H1 (cell line): ENCODE measurements around the gene SMARCC1. TPM values are rescaled to one million over a fixed set of nuclear protein-coding genes. Genes with fewer than 3 reads are reported as not detected.

Experiments used
- ATF2 ChIP-seq: IDR thresholded peaks from 2 replicates; pipeline ENCODE4 v1.6.1; 2012; ENCODE audit warnings: low read length, inconsistent platforms
- CBX8 ChIP-seq: fragments of 300-800, 300-1000 bp; sonication (generic); IDR thresholded peaks from 2 replicates; pipeline ENCODE4 v1.7.1; 2016; ENCODE audit warnings: low read depth, low read length, borderline replicate concordance
- CHD1 ChIP-seq: IDR thresholded peaks from 2 replicates; pipeline ENCODE4 v1.6.1; 2012; ENCODE audit warnings: low read depth, low read length, improper control_type of control experiment
- EGR1 ChIP-seq: IDR thresholded peaks from 2 replicates; pipeline ENCODE4 v1.6.1; 2011; ENCODE audit warnings: low read depth, low read length, borderline replicate concordance
- GABPA ChIP-seq: IDR thresholded peaks from 2 replicates; pipeline ENCODE4 v1.6.1; 2011; ENCODE audit warnings: mild to moderate bottlenecking, low read length, moderate library complexity, borderline replicate concordance; ENCODE audit not compliant: insufficient read depth
- HDAC2 ChIP-seq, 2 experiments: fragments of 300-600 bp in 1 of 2; sonication (generic) in 1 of 2; IDR thresholded peaks; 2 replicates each; pipeline ENCODE4 v1.6.1; 2011 to 2012; ENCODE audit warnings: low read depth in 2 of 2, low read length in 2 of 2, mild to moderate bottlenecking in 2 of 2, moderate library complexity in 2 of 2, borderline replicate concordance in 1 of 2, inconsistent platforms in 1 of 2
- HDAC6 ChIP-seq: IDR thresholded peaks from one replicate; pipeline ENCODE4 v1.7.1; 2012; ENCODE audit warnings: low read depth, mild to moderate bottlenecking, inconsistent platforms, low read length, moderate library complexity
- KDM1A ChIP-seq: fragments of 200-600, 300-600 bp; sonication (generic); IDR thresholded peaks from 2 replicates; pipeline ENCODE4 v1.7.1; 2016; ENCODE audit warnings: mild to moderate bottlenecking, low read length, borderline replicate concordance
- KDM5A ChIP-seq: fragments of 200-600 bp; IDR thresholded peaks from 2 replicates; pipeline ENCODE4 v1.7.1; 2012; ENCODE audit warnings: mild to moderate bottlenecking, low read length, inconsistent platforms, mixed read lengths
- MAFK ChIP-seq: IDR thresholded peaks from 2 replicates; pipeline ENCODE4 v1.6.1; 2012; ENCODE audit warnings: low read depth, mild to moderate bottlenecking, improper control_type of control experiment, low read length
- RAD21 ChIP-seq, 2 experiments: IDR thresholded peaks in 1 of 2; conservative IDR thresholded peaks in 1 of 2; 2 replicates each; pipeline ENCODE4 v1.6.1; 2011; ENCODE audit warnings: low read depth in 2 of 2, low read length in 2 of 2, improper control_type of control experiment in 1 of 2, inconsistent platforms in 1 of 2, mild to moderate bottlenecking in 1 of 2, moderate library complexity in 1 of 2
- RFX5 ChIP-seq: IDR thresholded peaks from 2 replicates; pipeline ENCODE4 v1.6.1; 2011; ENCODE audit warnings: low read depth, low read length, improper control_type of control experiment, borderline replicate concordance
- RXRA ChIP-seq: IDR thresholded peaks from 2 replicates; pipeline ENCODE4 v1.6.1; 2011; ENCODE audit warnings: low read depth, mild to moderate bottlenecking, low read length, moderate library complexity; ENCODE audit not compliant: insufficient read depth
- SAP30 ChIP-seq: fragments of 300-600 bp; sonication (generic); IDR thresholded peaks from 2 replicates; pipeline ENCODE4 v1.7.1; 2012; ENCODE audit warnings: low read length, moderate library complexity, mild to moderate bottlenecking, inconsistent platforms; ENCODE audit not compliant: insufficient read depth, insufficient replicate concordance
- SP1 ChIP-seq: IDR thresholded peaks from 2 replicates; pipeline ENCODE4 v1.6.1; 2011; ENCODE audit warnings: low read depth, low read length
- SP2 ChIP-seq: IDR thresholded peaks from 2 replicates; pipeline ENCODE4 v1.6.1; 2012; ENCODE audit warnings: mild to moderate bottlenecking, low read length, inconsistent platforms
- SP4 ChIP-seq: IDR thresholded peaks from 2 replicates; pipeline ENCODE4 v1.6.1; 2012; ENCODE audit warnings: low read length, inconsistent platforms
- SRF ChIP-seq: IDR thresholded peaks from 2 replicates; pipeline ENCODE4 v1.6.1; 2011; ENCODE audit warnings: mild to moderate bottlenecking, low read depth, low read length, moderate library complexity
- SUZ12 ChIP-seq: fragments of 200-600 bp; sonication (generic); IDR thresholded peaks from 2 replicates; pipeline ENCODE4 v1.6.1; 2012; ENCODE audit warnings: mild to moderate bottlenecking, inconsistent platforms, low read length, moderate library complexity, mixed read lengths
- TAF1 ChIP-seq: IDR thresholded peaks from 2 replicates; pipeline ENCODE4 v1.6.1; 2011; ENCODE audit warnings: mild to moderate bottlenecking, low read depth, low read length
- TCF12 ChIP-seq: IDR thresholded peaks from 2 replicates; pipeline ENCODE4 v1.6.1; 2011; ENCODE audit warnings: low read depth, mild to moderate bottlenecking, low read length
- TEAD4 ChIP-seq: IDR thresholded peaks from 2 replicates; pipeline ENCODE4 v1.6.1; 2012; ENCODE audit warnings: low read depth, low read length, inconsistent platforms, mixed read lengths
- YY1 ChIP-seq: IDR thresholded peaks from 2 replicates; pipeline ENCODE4 v1.6.1; 2011; ENCODE audit warnings: low read depth, mild to moderate bottlenecking, low read length
- polyA plus RNA-seq, 7 experiments: library from polyadenylated mRNA; depleted of rRNA in 3 of 7; stranded (reverse) in 5 of 7; unstranded in 2 of 7; fragments of >200 nt in 5 of 7; fragments of 200-250 nt in 2 of 7; gene quantifications; 1 replicate in 5 of 7; 2 replicates in 1 of 7; 4 replicates in 1 of 7; pipeline versions ENCODE4 v1.2.1 to v1.2.3, GENCODE V29; 2011 to 2013; ENCODE audit warnings: missing spikeins in 2 of 7, mixed read lengths in 2 of 7
- total RNA-seq: library from RNA; stranded (reverse); fragmentation: NEBNext Ultra II Directional; extraction: Animal tissue kit (Norgen Biotek cat#: 25700); gene quantifications from 2 replicates; pipeline ENCODE4 v1.2.1, GENCODE V29; 2021

SMARCC1 gene
- total and polyA plus RNA-seq, 2 of the 8 experiments (the other 6 are each of a cell fraction or from before 2014, with no cell fraction given): 64.1 to 335 TPM

- no peak for TF ChIP-seq CBX8
- no peak for TF ChIP-seq RAD21 (IDR thresholded peaks at IDR 0.05 in 1 of 2, conservative IDR thresholded peaks at IDR 0.05 in 1 of 2; ENCODE audit: low read depth in 2 of 2, low read length in 2 of 2)
- no peak for TF ChIP-seq SUZ12
- TF ChIP-seq HDAC6: no peak
- TF ChIP-seq EGR1: peak; percentile 87; the same call in 1 of the 2 replicates
- TF ChIP-seq HDAC2 (IDR thresholded peaks at IDR 0.05; ENCODE audit: borderline replicate concordance in 1 of 2, low read depth in 2 of 2, low read length in 2 of 2): no peak
- no peak for TF ChIP-seq CHD1
- no peak for TF ChIP-seq KDM1A
- TF ChIP-seq ATF2: no peak
- peak; percentile 88 for TF ChIP-seq GABPA
- no peak for TF ChIP-seq TEAD4
- TF ChIP-seq YY1: no peak
- TF ChIP-seq TCF12: no peak
- no peak for TF ChIP-seq KDM5A
- TF ChIP-seq SAP30: no peak
- TF ChIP-seq TAF1: peak; percentile 72
- no peak for TF ChIP-seq SRF
- TF ChIP-seq SP1: no peak
- no peak for TF ChIP-seq RXRA
- TF ChIP-seq RFX5: no peak
- TF ChIP-seq MAFK: no peak
- TF ChIP-seq SP2: no peak
- no peak for TF ChIP-seq SP4
Observed at GRCh38 chr3:47802734-47803479, 21.2 kb upstream of the SMARCC1 start, which contains the start of gene DHX30 (continued).
